ENCODE measurements around the gene NDUFA6. TPM values are rescaled to one million over a fixed set of nuclear protein-coding genes. Genes with fewer than 3 reads are reported as not detected.

NDUFA6 gene
- total RNA-seq, 1 donor from 2014 or later = 270 TPM

DNA sequence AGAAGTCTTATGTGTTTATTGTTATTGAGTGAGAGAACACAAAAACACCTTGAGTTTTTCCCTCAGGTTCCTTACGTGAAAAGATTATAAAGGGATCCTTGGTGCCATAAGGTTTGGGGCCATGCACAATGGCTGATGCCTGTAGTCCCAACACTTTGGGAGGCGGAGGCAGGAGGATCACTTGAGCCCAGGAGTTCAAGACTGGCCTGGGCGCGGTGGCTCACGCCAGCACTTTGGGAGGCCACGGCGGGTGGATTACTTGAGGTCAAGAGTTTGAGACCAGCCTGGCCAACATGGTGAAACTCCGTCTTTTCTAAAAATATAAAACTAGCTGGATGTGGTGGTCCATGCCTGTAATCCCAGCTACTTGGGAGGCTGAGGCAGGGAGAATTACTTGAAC, 5.7 kb downstream of the NDUFA6 start:
- TF ChIP-seq, protein P1, sequence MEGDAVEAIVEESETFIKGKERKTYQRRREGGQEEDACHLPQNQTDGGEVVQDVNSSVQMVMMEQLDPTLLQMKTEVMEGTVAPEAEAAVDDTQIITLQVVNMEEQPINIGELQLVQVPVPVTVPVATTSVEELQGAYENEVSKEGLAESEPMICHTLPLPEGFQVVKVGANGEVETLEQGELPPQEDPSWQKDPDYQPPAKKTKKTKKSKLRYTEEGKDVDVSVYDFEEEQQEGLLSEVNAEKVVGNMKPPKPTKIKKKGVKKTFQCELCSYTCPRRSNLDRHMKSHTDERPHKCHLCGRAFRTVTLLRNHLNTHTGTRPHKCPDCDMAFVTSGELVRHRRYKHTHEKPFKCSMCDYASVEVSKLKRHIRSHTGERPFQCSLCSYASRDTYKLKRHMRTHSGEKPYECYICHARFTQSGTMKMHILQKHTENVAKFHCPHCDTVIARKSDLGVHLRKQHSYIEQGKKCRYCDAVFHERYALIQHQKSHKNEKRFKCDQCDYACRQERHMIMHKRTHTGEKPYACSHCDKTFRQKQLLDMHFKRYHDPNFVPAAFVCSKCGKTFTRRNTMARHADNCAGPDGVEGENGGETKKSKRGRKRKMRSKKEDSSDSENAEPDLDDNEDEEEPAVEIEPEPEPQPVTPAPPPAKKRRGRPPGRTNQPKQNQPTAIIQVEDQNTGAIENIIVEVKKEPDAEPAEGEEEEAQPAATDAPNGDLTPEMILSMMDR (IDR thresholded peaks at IDR 0.05; ENCODE audit: borderline replicate concordance) = no peak
- H3K4me1 ChIP-seq = peaks cover 92% of the 10 kb centered on the region
- H3K27ac ChIP-seq (replicated peaks) = peak overlapping the region; percentile 63
- H3K36me3 ChIP-seq = peaks cover 64% of the 10 kb centered on the region
- H3K4me3 ChIP-seq = no peak overlapping the region
- DNase-seq = no peak
- no peaks in the 10 kb centered on the region for H3K27me3 ChIP-seq (ENCODE audit: low read depth)
- intact Hi-C loops (cut with micrococcal nuclease) = no loop called here
- no peaks in the 10 kb centered on the region for H3K9me3 ChIP-seq (replicated peaks)

DNA sequence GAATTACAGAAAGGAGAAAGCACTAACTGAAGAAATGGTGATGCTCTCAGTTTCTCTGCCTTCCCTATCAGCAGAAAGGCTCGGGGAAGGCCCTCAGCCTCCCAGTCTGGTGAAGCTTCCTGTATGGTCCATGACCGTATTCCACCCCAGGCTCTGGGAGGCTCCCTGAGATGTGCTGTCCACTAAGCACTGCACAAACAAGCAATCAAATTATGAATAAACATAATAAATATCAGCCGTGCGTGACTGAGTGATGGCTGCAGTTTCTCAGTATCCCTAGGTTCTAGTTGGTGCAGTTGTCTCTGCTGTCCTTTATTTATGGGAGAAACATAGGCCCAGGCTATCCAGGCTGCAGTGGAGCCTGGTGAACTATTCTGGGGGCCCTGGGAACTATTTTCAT, 7.5 kb downstream of the NDUFA6 start:
- Histone ChIP-seq H3K36me3 (peaks cover 60% of the 10 kb centered on the region), H3K4me3 (no peak overlapping the region), H3K27me3 (ENCODE audit: low read depth) (no peaks in the 10 kb centered on the region), H3K4me1 (peaks cover 87% of the 10 kb centered on the region), H3K27ac (replicated peaks) (peak overlapping the region; percentile 23), H3K9me3 (replicated peaks) (no peaks in the 10 kb centered on the region)
- TF ChIP-seq, protein P1 (IDR thresholded peaks at IDR 0.05; ENCODE audit: borderline replicate concordance) = no peak
- DNase-seq = no peak
- intact Hi-C loops (cut with micrococcal nuclease) = no loop called here

GRCh38 chr22:42080287-42080686, 10.3 kb downstream of the NDUFA6 start:
- peaks cover 79% of the 10 kb centered on the region for H3K4me1 ChIP-seq
- intact Hi-C loops (cut with micrococcal nuclease) = no loop called here
- H3K9me3 ChIP-seq (replicated peaks) = no peaks in the 10 kb centered on the region
- H3K4me3 ChIP-seq = peak overlapping the region; percentile 75
- TF ChIP-seq, protein P1 (IDR thresholded peaks at IDR 0.05; ENCODE audit: borderline replicate concordance) = no peak
- peak overlapping the region; percentile 97 for H3K27ac ChIP-seq (replicated peaks)
- no peak for DNase-seq
- H3K27me3 ChIP-seq (ENCODE audit: low read depth) = no peaks in the 10 kb centered on the region
- H3K36me3 ChIP-seq = peaks cover 57% of the 10 kb centered on the region

DNA sequence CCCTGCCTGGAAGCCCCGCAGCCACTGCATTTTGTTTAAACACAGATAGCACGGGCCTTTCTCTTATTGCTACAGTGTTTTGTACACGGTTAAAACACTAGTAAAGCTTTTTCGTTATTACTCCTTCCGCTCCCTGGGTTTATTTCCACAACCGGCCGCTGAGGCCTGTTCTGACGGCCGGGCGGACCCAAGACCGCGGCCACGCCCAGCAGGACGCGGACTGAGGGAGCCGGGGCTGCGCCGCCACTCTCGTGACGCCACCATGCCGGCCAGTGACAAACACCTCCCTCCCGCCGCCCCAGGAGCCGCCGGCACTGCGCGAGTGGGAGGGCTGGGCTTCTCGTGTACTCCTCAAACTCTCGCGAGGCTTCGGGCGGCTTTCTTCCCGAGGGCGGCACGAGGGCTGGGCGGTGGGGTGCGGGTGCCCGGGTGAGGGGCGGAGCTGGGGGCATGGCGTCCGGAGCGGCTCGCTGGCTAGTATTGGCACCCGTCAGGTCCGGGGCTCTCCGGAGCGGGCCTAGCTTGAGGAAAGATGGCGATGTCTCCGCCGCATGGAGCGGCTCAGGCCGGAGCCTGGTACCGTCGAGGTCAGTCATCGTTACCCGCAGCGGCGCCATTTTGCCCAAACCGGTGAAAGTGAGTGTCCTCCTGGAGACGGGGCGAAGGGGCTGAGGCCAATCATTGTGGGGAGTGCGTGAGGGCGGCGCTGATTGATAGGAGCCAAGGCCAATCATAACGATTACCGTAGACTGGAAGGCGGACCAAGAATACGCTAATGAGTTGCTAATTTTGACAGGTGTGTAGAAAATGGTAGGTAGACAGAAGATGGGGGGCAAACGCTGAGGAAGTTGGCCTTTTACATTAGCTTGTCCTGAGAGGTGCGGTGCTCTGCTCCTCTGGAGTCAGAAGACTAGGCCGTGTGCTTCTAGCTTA, 11.0 kb downstream of the NDUFA6 start, which contains the start of gene SMDT1:
Gene SMDT1, plus strand, starts transcription at position 382 of the 933 bp plus-strand sequence. Its CDS starts 69 bp downstream, at position 451.
- DNase-seq = peak; percentile 99
- peaks cover 50% of the 10 kb centered on the region for H3K36me3 ChIP-seq
- H3K4me1 ChIP-seq = peaks cover 79% of the 10 kb centered on the region
- intact Hi-C loops (cut with micrococcal nuclease) = no loop called here
- peak within 1 kb of the TSS; percentile 97 for H3K27ac ChIP-seq (replicated peaks)
- H3K27me3 ChIP-seq (ENCODE audit: low read depth) = no peaks in the 10 kb centered on the region
- peak within 1 kb of the TSS; percentile 75 for H3K4me3 ChIP-seq
- no peaks in the 10 kb centered on the region for H3K9me3 ChIP-seq (replicated peaks)
- TF ChIP-seq, protein P1 (IDR thresholded peaks at IDR 0.05; ENCODE audit: borderline replicate concordance) = no peak

DNA sequence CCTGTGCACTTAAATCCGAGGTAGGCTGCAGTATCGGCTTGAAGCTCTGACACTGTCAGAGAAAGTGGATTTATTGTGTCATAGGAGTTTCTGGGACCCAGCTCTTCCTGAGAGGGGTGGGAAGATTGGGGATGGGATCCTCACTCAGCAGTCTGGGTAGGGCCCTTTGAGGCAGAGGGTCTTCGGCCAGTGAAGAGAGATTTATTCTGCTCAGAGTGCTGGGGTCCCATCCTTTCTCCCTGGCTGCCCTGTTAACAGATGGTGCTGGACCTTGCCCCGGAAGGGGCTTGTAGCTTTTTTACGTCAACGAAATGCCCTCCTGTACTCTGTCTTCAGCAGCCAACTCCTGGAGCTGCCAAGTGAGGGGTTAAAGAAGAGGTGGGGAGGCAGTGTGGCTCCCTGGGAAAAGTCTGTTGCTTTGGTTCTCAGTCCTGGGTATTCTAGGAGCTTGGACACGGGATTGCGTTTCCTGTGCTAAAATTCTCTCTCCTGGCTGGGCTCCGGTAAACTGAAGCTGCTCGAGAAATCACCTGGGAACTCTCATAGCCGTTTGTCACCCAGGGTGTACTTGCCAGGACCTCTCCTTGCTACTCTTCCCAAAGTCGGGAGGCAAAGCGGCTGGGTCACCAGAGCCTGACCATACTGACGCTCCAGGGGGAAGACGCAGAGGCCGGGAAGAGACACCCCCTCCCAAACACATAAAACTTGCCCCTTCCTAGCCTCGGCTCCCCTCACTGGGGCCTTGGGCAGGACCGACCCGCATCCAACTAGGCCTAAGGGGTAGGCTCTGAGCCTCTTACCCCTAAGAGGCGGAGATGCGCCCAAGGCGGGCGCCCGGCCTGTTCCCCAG, 11.9 kb downstream of the NDUFA6 start:
- TF ChIP-seq, protein P1 (IDR thresholded peaks at IDR 0.05; ENCODE audit: borderline replicate concordance) = no peak
- H3K4me1 ChIP-seq = peaks cover 79% of the 10 kb centered on the region
- DNase-seq = no peak
- H3K36me3 ChIP-seq = peaks cover 41% of the 10 kb centered on the region
- no peaks in the 10 kb centered on the region for H3K27me3 ChIP-seq (ENCODE audit: low read depth)
- intact Hi-C loops (cut with micrococcal nuclease) = no loop called here
- H3K27ac ChIP-seq (replicated peaks) = peak overlapping the region; percentile 97
- no peaks in the 10 kb centered on the region for H3K9me3 ChIP-seq (replicated peaks)
- H3K4me3 ChIP-seq = peak overlapping the region; percentile 75
